ENCODE measurements around the gene C1GALT1C1.

DNA sequence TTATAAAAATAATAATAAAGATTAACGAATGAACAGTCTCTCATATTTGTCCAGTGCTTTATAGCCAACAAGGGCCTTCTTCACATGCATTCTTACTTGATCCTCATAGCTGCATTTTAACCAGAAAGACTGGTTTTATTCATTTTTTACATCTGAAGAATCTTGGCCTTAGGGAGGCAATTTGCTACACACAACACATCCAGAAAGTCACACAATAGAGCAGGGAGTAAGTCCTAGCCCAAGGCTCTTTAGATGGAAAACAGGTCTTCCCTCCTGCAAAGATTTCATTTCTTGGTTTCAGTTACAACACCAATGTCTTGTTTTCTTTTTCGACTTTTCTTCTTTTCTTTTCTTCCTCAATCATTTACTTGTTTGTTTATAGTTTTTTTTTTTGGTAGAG lies 13.0 kb upstream of the C1GALT1C1 start:
- TF ChIP-seq, protein P1, sequence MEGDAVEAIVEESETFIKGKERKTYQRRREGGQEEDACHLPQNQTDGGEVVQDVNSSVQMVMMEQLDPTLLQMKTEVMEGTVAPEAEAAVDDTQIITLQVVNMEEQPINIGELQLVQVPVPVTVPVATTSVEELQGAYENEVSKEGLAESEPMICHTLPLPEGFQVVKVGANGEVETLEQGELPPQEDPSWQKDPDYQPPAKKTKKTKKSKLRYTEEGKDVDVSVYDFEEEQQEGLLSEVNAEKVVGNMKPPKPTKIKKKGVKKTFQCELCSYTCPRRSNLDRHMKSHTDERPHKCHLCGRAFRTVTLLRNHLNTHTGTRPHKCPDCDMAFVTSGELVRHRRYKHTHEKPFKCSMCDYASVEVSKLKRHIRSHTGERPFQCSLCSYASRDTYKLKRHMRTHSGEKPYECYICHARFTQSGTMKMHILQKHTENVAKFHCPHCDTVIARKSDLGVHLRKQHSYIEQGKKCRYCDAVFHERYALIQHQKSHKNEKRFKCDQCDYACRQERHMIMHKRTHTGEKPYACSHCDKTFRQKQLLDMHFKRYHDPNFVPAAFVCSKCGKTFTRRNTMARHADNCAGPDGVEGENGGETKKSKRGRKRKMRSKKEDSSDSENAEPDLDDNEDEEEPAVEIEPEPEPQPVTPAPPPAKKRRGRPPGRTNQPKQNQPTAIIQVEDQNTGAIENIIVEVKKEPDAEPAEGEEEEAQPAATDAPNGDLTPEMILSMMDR (IDR thresholded peaks at IDR 0.05; ENCODE audit: poor library complexity, severe bottlenecking): no peak
- no peak for TF ChIP-seq RAD21 (conservative IDR thresholded peaks at IDR 0.05)
- TF ChIP-seq EZH2 (IDR thresholded peaks at IDR 0.05; ENCODE audit: borderline replicate concordance, insufficient read depth, low read length, poor library complexity, severe bottlenecking): no peak
- no peak for TF ChIP-seq EP300 (conservative IDR thresholded peaks at IDR 0.05; ENCODE audit: poor library complexity, severe bottlenecking)
- TF ChIP-seq TAF1 (IDR thresholded peaks at IDR 0.05; ENCODE audit: low read depth): no peak
- TF ChIP-seq POLR2AphosphoS5 (IDR thresholded peaks at IDR 0.05): no peak

Data from neural cell (in vitro differentiated cells).